Psoas muscle (tissue), 8 donors: ENCODE data around the gene IKZF1. TPM values are rescaled to one million over a fixed set of nuclear protein-coding genes. Genes with fewer than 3 reads are reported as not detected.
A peak's percentile ranks its signal among the peaks of the same experiment; 100 is the strongest.

ENCODE experiments used
- ATAC-seq, 4 donors: fragments of 200-7000 bp; cut with Tn5 transposase; one replicate each; pipeline ENCODE4 v1.9.1; 2020; ENCODE audit warnings: moderate library complexity in 3 of 4, mild to moderate bottlenecking in 2 of 4
- DNase-seq, 2 donors: peaks; one replicate each; pipeline ENCODE4 v3.0.0-alpha.2; 2020
- H3K27ac ChIP-seq: fragments of 200-600 bp; one replicate; pipeline ENCODE4 v1.8.0; 2022
- H3K27me3 ChIP-seq, 3 donors: fragments of 200-600 bp in 1 of 3; one replicate each; pipeline versions ENCODE4 v1.6.1 to v1.8.0; 2013 to 2022; ENCODE audit warnings: low read length in 2 of 3, mild to moderate bottlenecking in 2 of 3, moderate library complexity in 1 of 3; ENCODE audit not compliant: insufficient read depth in 3 of 3
- H3K36me3 ChIP-seq, 2 donors: fragments of 200-600 bp in 1 of 2; one replicate each; pipeline versions ENCODE4 v1.6.1 to v1.8.0; 2013 to 2022; ENCODE audit warnings: low read depth in 1 of 2, mild to moderate bottlenecking in 1 of 2, moderate library complexity in 1 of 2; ENCODE audit not compliant: insufficient read depth in 1 of 2
- H3K4me1 ChIP-seq: fragments of 200-600 bp; one replicate; pipeline ENCODE4 v1.8.0; 2022
- H3K4me3 ChIP-seq: fragments of 200-600 bp; one replicate; pipeline ENCODE4 v1.8.0; 2022; ENCODE audit warnings: mild to moderate bottlenecking
- H3K9me3 ChIP-seq: fragments of 200-600 bp; one replicate; pipeline ENCODE4 v1.8.0; 2022
- CTCF ChIP-seq: fragments of 200-600 bp; IDR thresholded peaks from one replicate; pipeline ENCODE4 v1.8.0; 2022; ENCODE audit warnings: antibody characterized with exemption
- WGBS, 3 donors: extraction: QIAGEN DNeasy Blood & Tissue Kit; methylation state at CpG; one replicate each; pipeline versions ENCODE4 v1.1.6 to v1.1.7; 2013; 5-methylcytosine and 5-hydroxymethylcytosine counted together
- intact Hi-C, 2 donors: fragments of 100-400 bp; cut with DNase I; formaldehyde crosslinking; loops; one replicate each; pipeline versions ENCODE4 v1.11.0 to v1.14.2; 2022
- polyA plus RNA-seq, 3 donors: library from polyadenylated mRNA; stranded (reverse); fragments of 200-250 nt; gene quantifications; one replicate each; pipeline ENCODE4 v1.2.3, GENCODE V29; 2013
- total RNA-seq, 4 donors: library from RNA; stranded (reverse); fragmentation: NEBNext Ultra II Directional in 2 of 4; extraction: Animal tissue kit (Norgen Biotek cat#: 25700) in 2 of 4; gene quantifications; one replicate each; pipeline versions ENCODE4 v1.2.1 to v1.2.4, GENCODE V29; 2021 to 2023
- donor health status: healthy with polysubstance abuse.
- donor health status: DM: no; HTN: no; CAD: no; lungs with moderate emphysema.
- donor health status: Bipolar disorder and iron deficiency.
- donor health status: healthy.
- donor health status: DM: yes; HTN: yes; CAD: no.
- donor health status: DM: no; HTN: no; CAD: no.
- donor health status: DM: no; HTN: no; CAD: no.
- donor health status: DM: yes; HTN: yes; CAD: no.

IKZF1 gene
- total and polyA plus RNA-seq, 7 donors, result 0.18 to 2.0 (median 1.1) TPM

GRCh38 chr7:50448823-50449222 is 144.3 kb downstream of the IKZF1 start:
- H3K9me3 ChIP-seq, result no peaks in the 10 kb centered on the region
- no peak for TF ChIP-seq CTCF
- DNase-seq (no peak), ATAC-seq (no peak)
- H3K27ac ChIP-seq, result no peak overlapping the region
- H3K36me3 ChIP-seq, result peaks cover 3 to 38% of the 10 kb centered on the region in 2 donors
- H3K4me1 ChIP-seq, result peaks cover 6% of the 10 kb centered on the region
- H3K4me3 ChIP-seq, result peak overlapping the region; percentile 69
- intact Hi-C loops, result no loop called here
- no peaks in the 10 kb centered on the region for H3K27me3 ChIP-seq

- Histone ChIP-seq H3K9me3 (no peaks in the 10 kb centered on the region), H3K27me3 (no peaks in the 10 kb centered on the region), H3K4me1 (peaks cover 6% of the 10 kb centered on the region), H3K27ac (peak overlapping the region; percentile 70), H3K4me3 (peak overlapping the region; percentile 69), H3K36me3 (peaks cover 3 to 33% of the 10 kb centered on the region in 2 donors)
- no peak for ATAC-seq
- no peak for DNase-seq
- intact Hi-C loops, result no loop called here
- WGBS, 3 donors, result 10 to 13% (median 13%) methylated on average over 5 of the region's 5 CpGs
- TF ChIP-seq CTCF, result no peak
Measured at GRCh38 chr7:50449501-50449880, 145.0 kb downstream of the IKZF1 start.

- WGBS, 3 donors, result 0 to 1% (median 0%) methylated on average over 61 to 63 of the region's 63 CpGs
- intact Hi-C loops, result no loop called here
- no peak for TF ChIP-seq CTCF
- Histone ChIP-seq H3K27ac (peak within 1 kb of the TSS; percentile 70), H3K4me3 (peak within 1 kb of the TSS; percentile 69), H3K9me3 (no peaks in the 10 kb centered on the region), H3K36me3 (peaks cover 3 to 31% of the 10 kb centered on the region in 2 donors), H3K4me1 (peaks cover 6% of the 10 kb centered on the region), H3K27me3 (no peaks in the 10 kb centered on the region)
- peak; percentile 96 to 100 (median 98) for ATAC-seq
- DNase-seq, result peak; percentile 80 to 89
Measured at GRCh38 chr7:50449881-50450589, 145.5 kb downstream of the IKZF1 start, which contains the start of gene FIGNL1. Gene FIGNL1 (minus strand): TSS chr7:50450350. CDS start chr7:50447287, 3,063 bp downstream.

DNA sequence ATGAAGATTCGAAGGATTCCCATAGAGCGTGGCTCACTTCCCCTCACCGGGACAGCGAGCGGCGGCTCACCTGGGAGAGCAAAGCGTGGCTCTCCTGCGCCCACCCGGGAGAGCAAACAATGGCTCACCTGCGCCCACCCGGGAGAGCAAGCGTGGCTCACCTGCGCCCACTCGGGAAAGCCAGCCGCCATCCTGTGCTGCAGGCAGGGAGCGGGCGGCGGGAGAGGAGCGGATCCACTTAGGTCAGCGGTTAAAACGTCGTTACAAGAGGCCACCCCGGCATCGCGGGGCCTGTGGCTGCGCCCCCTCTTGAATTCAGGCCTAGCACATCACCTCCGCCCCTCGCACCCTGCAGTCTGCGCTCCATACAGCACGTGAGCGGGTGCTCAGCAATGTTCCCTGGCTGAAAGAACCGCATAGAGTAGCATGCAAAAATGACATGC is 146.1 kb downstream of the IKZF1 start:
- ATAC-seq (peak; percentile 18 to 60 (median 32)), DNase-seq (peak in 1 of 2 donors; percentile 59)
- no peaks in the 10 kb centered on the region for H3K27me3 ChIP-seq
- intact Hi-C loops, result no loop called here
- H3K4me3 ChIP-seq, result peak overlapping the region; percentile 69
- peak overlapping the region; percentile 70 for H3K27ac ChIP-seq
- no peak for TF ChIP-seq CTCF
- H3K36me3 ChIP-seq, result peaks cover 0 to 25% of the 10 kb centered on the region in 2 donors
- WGBS, 3 donors, result 14 to 19% (median 16%) methylated on average over 32 of the region's 32 CpGs
- H3K9me3 ChIP-seq, result no peaks in the 10 kb centered on the region
- H3K4me1 ChIP-seq, result peaks cover 6% of the 10 kb centered on the region

Other genes with a start within 250 kb of the IKZF1 start
- not detected for gene ZPBP, start 211.5 kb upstream of the IKZF1 start, total RNA-seq
- gene ZPBP, start 211.5 kb upstream of the IKZF1 start, polyA plus RNA-seq, result not detected
- gene FIGNL1, start 145.6 kb downstream of the IKZF1 start, total RNA-seq, result 10 to 100 TPM in 1 of 4 donors, 1 to 10 TPM in 3; 3.9 to 13.4 (median 6.8) TPM
- 1 to 10 TPM; 2.7 to 8.0 (median 7.9) TPM for gene FIGNL1, start 145.6 kb downstream of the IKZF1 start, polyA plus RNA-seq